NB4 (cell line): ENCODE measurements around the gene PRIMPOL.
"Not testable (repeated sequence)": the region's sequence is repeated elsewhere in the genome, so short reads cannot be mapped to it uniquely, and the experiment has no call there.

Experiments used
- DNase-seq: peaks from one replicate; pipeline ENCODE4 v3.0.0; 2010; ENCODE audit warnings: low read depth
- H3K4me3 ChIP-seq: one replicate; pipeline ENCODE4 v1.5.1; 2011; ENCODE audit warnings: mild to moderate bottlenecking, low read depth, low read length, moderate library complexity
- CTCF ChIP-seq: IDR thresholded peaks from one replicate; pipeline ENCODE4 v1.5.1; 2012; ENCODE audit warnings: low read depth, low read length
- MAX ChIP-seq: IDR thresholded peaks from 2 replicates; pipeline ENCODE4 v1.6.1; 2011; ENCODE audit warnings: low read depth, low read length
- MYC ChIP-seq: IDR thresholded peaks from 2 replicates; pipeline ENCODE4 v1.6.1; 2011; ENCODE audit warnings: low read depth, low read length
- POLR2A ChIP-seq: IDR thresholded peaks from 2 replicates; pipeline ENCODE4 v1.6.1; 2011; ENCODE audit warnings: mild to moderate bottlenecking; ENCODE audit not compliant: insufficient read length; ENCODE audit errors: extremely low read depth

PRIMPOL gene

GRCh38 chr4:184655889-184656869, 6.6 kb downstream of the PRIMPOL start:
- no peak overlapping the region for H3K4me3 ChIP-seq
- no peak for DNase-seq
- TF ChIP-seq MAX: no peak

- TF ChIP-seq MYC: no peak
- no peak for TF ChIP-seq CTCF
- no peak for TF ChIP-seq POLR2A
- TF ChIP-seq MAX: no peak
- DNase-seq: no peak
- H3K4me3 ChIP-seq: no peak overlapping the region
These were observed 7.6 kb downstream of the PRIMPOL start for GRCh38 chr4:184657144-184657543.

GRCh38 chr4:184657820-184658219, 8.3 kb downstream of the PRIMPOL start:
- not testable (repeated sequence) for H3K4me3 ChIP-seq, DNase-seq

- TF ChIP-seq CTCF (no peak), MYC (no peak), POLR2A (no peak), MAX (no peak)
- H3K4me3 ChIP-seq: no peak overlapping the region
- DNase-seq: no peak
These were observed 11.4 kb downstream of the PRIMPOL start for GRCh38 chr4:184660978-184661377.

- TF ChIP-seq MAX (no peak), CTCF (no peak), MYC (no peak), POLR2A (no peak)
- DNase-seq: no peak
- no peak overlapping the region for H3K4me3 ChIP-seq
These were observed 12.7 kb downstream of the PRIMPOL start for GRCh38 chr4:184662236-184662635.

- no peak for TF ChIP-seq MYC
- TF ChIP-seq POLR2A: no peak
- TF ChIP-seq CTCF: no peak
- TF ChIP-seq MAX: no peak
- H3K4me3 ChIP-seq: no peak overlapping the region
- peak; percentile 71 for DNase-seq
These were observed 15.1 kb downstream of the PRIMPOL start for GRCh38 chr4:184664445-184665210.
